Measurements from ENCODE around the gene UPK3BL2.
"Not testable (repeated sequence)": the region's sequence is repeated elsewhere in the genome, so short reads cannot be mapped to it uniquely, and the experiment has no call there.

GRCh38 chr7:102543596-102543995 lies at the start of gene UPK3BL2:
- not testable (repeated sequence) for TF ChIP-seq CTCF (IDR thresholded peaks at IDR 0.05; ENCODE audit: low read depth, low read length, missing input control); ATF3 (IDR thresholded peaks at IDR 0.05); FOXA1 (IDR thresholded peaks at IDR 0.05); EGR1 (IDR thresholded peaks at IDR 0.05; ENCODE audit: low read depth in 2 of 2); TAF1 (conservative IDR thresholded peaks at IDR 0.05); MAX (IDR thresholded peaks at IDR 0.05); ZBTB33 (IDR thresholded peaks at IDR 0.05); SP1 (IDR thresholded peaks at IDR 0.05); JUND (IDR thresholded peaks at IDR 0.05); RAD21 (IDR thresholded peaks at IDR 0.05)

Measured in liver (tissue), 3 donors.